ENCODE measurements around the gene MRC2. TPM values are rescaled to one million over a fixed set of nuclear protein-coding genes. Genes with fewer than 3 reads are reported as not detected.
"Not testable (repeated sequence)": the region's sequence is repeated elsewhere in the genome, so short reads cannot be mapped to it uniquely, and the experiment has no call there.

MRC2 gene
- total and polyA plus RNA-seq, 2 experiments from 2014 or later, result 104 to 121 TPM

DNA sequence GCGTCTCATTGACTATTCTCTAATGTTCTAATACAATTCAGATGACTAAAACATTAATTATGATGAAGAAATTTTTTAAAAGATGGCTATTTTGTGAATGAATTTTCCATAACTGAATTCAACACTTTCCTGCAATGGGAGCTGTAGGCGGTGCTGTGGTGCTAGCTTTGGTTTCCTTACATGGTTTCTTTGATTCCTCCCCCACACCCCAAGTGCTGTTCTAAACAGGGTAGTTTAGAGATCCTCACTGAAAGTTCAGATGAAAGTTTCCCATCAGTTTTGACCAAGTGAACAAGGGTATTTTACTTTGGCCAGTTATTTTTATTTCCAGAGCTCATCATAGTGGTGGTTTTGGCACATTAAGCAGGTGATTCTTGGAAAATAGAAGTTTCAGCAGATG, 26.0 kb upstream of the MRC2 start:
- no peak overlapping the region for H3K4me3 ChIP-seq

DNA sequence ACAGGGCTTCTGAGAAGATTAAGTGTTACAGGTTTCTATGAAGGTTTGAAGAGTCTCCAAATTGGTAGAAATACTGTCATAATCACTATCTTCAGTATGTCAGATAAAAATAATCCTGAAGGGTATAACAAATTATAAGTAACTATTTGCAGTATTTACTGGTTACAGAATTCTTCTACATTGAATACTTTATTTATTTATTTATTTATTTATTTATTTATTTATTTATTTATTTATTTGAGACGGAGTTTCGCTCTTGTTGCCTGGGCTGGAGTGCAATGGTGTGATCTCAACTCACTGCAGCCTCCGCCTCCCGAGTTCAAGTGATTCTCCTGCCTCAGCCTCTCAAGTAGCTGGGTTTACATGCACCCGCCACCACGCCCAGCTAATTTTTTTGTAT, 23.7 kb upstream of the MRC2 start:
- not testable (repeated sequence) for H3K4me2 ChIP-seq; H3K9me2 ChIP-seq (replicated peaks; ENCODE audit: insufficient read depth); H4K20me1 ChIP-seq (ENCODE audit: insufficient read depth, poor library complexity, severe bottlenecking); H3K9me3 ChIP-seq (ENCODE audit: low read depth); H3K79me2 ChIP-seq; H3K4me3 ChIP-seq; H2AFZ ChIP-seq; H3K4me1 ChIP-seq (ENCODE audit: insufficient read depth); H3K27ac ChIP-seq; H3K36me3 ChIP-seq (replicated peaks; ENCODE audit: insufficient read depth, low read depth); H3K27me3 ChIP-seq; DNase-seq (ENCODE audit: low spot score)
- WGBS (ENCODE audit: low lambda C conversion rate, missing lambda C conversion rate), result 99% methylated on average over 6 of the region's 6 CpGs

More for the DNA sequence above, 26.0 kb upstream of the MRC2 start:
- WGBS (ENCODE audit: low lambda C conversion rate, missing lambda C conversion rate), result 98% methylated on average over 2 of the region's 2 CpGs
- DNase-seq (ENCODE audit: low spot score), result no peak
- peaks cover 3% of the 10 kb centered on the region for H4K20me1 ChIP-seq (ENCODE audit: insufficient read depth, poor library complexity, severe bottlenecking)
- no peaks in the 10 kb centered on the region for H3K9me3 ChIP-seq (ENCODE audit: low read depth)
- no peak overlapping the region for H2AFZ ChIP-seq
- H3K9me2 ChIP-seq (replicated peaks; ENCODE audit: insufficient read depth), result no peaks in the 10 kb centered on the region
- H3K27me3 ChIP-seq, result no peaks in the 10 kb centered on the region
- no peak overlapping the region for H3K27ac ChIP-seq
- H3K79me2 ChIP-seq, result peaks cover 6% of the 10 kb centered on the region
- TF ChIP-seq, protein P1, sequence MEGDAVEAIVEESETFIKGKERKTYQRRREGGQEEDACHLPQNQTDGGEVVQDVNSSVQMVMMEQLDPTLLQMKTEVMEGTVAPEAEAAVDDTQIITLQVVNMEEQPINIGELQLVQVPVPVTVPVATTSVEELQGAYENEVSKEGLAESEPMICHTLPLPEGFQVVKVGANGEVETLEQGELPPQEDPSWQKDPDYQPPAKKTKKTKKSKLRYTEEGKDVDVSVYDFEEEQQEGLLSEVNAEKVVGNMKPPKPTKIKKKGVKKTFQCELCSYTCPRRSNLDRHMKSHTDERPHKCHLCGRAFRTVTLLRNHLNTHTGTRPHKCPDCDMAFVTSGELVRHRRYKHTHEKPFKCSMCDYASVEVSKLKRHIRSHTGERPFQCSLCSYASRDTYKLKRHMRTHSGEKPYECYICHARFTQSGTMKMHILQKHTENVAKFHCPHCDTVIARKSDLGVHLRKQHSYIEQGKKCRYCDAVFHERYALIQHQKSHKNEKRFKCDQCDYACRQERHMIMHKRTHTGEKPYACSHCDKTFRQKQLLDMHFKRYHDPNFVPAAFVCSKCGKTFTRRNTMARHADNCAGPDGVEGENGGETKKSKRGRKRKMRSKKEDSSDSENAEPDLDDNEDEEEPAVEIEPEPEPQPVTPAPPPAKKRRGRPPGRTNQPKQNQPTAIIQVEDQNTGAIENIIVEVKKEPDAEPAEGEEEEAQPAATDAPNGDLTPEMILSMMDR (IDR thresholded peaks at IDR 0.05; ENCODE audit: poor library complexity), result no peak
- TF ChIP-seq EZH2 (IDR thresholded peaks at IDR 0.05; ENCODE audit: borderline replicate concordance) (no peak), EZH2phosphoT487 (IDR thresholded peaks at IDR 0.05; ENCODE audit: low read depth, severe bottlenecking, unreplicated experiment) (no peak)
- H3K4me1 ChIP-seq (ENCODE audit: insufficient read depth), result no peaks in the 10 kb centered on the region
- H3K4me2 ChIP-seq, result no peak overlapping the region
- peaks cover 9% of the 10 kb centered on the region for H3K36me3 ChIP-seq (replicated peaks; ENCODE audit: insufficient read depth, low read depth)

DNA sequence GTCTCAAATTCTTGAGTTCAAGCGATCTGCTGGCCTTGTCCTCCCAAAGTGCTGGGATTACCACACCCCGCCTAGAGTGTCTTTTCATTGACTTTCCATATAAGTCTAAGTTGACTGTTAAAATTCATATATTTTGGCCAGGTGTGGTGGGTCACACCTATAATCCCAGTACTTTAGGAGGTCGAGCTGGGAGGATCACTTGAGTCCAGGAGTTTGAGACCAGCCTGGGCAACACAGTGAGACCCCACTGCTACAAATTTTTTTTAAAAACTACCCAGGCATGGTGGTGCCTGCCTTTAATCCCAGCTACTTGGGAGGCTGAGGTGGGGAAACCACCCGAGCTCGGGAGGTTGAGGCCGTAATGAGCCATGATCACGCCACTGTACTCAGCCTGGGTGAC, 21.9 kb upstream of the MRC2 start:
- H3K27ac ChIP-seq, result no peak overlapping the region
- no peak overlapping the region for H3K4me2 ChIP-seq
- DNase-seq (ENCODE audit: low spot score), result no peak
- no peaks in the 10 kb centered on the region for H3K9me3 ChIP-seq (ENCODE audit: low read depth)
- no peak overlapping the region for H3K4me3 ChIP-seq
- no peaks in the 10 kb centered on the region for H4K20me1 ChIP-seq (ENCODE audit: insufficient read depth, poor library complexity, severe bottlenecking)
- H3K79me2 ChIP-seq, result peaks cover 6% of the 10 kb centered on the region
- 97% methylated on average over 7 of the region's 7 CpGs for whole genome bisulfite sequencing (ENCODE audit: low lambda C conversion rate, missing lambda C conversion rate)
- no peak overlapping the region for H2AFZ ChIP-seq
- H3K9me2 ChIP-seq (replicated peaks; ENCODE audit: insufficient read depth), result no peaks in the 10 kb centered on the region
- no peaks in the 10 kb centered on the region for H3K27me3 ChIP-seq
- TF ChIP-seq EZH2 (IDR thresholded peaks at IDR 0.05; ENCODE audit: borderline replicate concordance), result no peak
- TF ChIP-seq, protein P1 (IDR thresholded peaks at IDR 0.05; ENCODE audit: poor library complexity), result no peak
- TF ChIP-seq EZH2phosphoT487 (IDR thresholded peaks at IDR 0.05; ENCODE audit: low read depth, severe bottlenecking, unreplicated experiment), result no peak
- H3K4me1 ChIP-seq (ENCODE audit: insufficient read depth), result no peaks in the 10 kb centered on the region
- no peaks in the 10 kb centered on the region for H3K36me3 ChIP-seq (replicated peaks; ENCODE audit: insufficient read depth, low read depth)

DNA sequence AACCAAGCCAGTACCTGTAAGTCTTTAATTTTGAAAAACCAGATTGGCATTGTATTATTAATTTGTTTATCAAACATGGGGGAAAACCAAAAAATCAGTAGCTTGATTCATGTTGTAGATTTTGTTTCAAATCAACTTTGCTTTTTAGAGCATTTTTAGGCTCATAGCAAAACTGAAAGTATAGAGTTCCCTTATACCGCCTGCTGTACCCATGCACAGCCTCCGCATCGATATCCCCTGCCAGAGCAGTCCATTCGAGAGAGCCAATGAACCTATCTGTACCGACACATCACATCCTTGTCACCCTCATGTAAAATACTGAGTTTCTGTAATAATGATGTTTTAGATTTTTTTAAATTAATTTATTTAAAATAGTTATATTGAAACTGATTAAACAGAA, 16.2 kb upstream of the MRC2 start:
- no peaks in the 10 kb centered on the region for H3K9me2 ChIP-seq (replicated peaks; ENCODE audit: insufficient read depth)
- H3K79me2 ChIP-seq, result no peaks in the 10 kb centered on the region
- H2AFZ ChIP-seq, result no peak overlapping the region
- H3K4me3 ChIP-seq, result no peak overlapping the region
- H3K9me3 ChIP-seq (ENCODE audit: low read depth), result no peaks in the 10 kb centered on the region
- no peak for DNase-seq (ENCODE audit: low spot score)
- no peaks in the 10 kb centered on the region for H3K27me3 ChIP-seq
- no peak overlapping the region for H3K4me2 ChIP-seq
- no peaks in the 10 kb centered on the region for H4K20me1 ChIP-seq (ENCODE audit: insufficient read depth, poor library complexity, severe bottlenecking)
- H3K4me1 ChIP-seq (ENCODE audit: insufficient read depth), result no peaks in the 10 kb centered on the region
- TF ChIP-seq, protein P1 (IDR thresholded peaks at IDR 0.05; ENCODE audit: poor library complexity), result no peak
- TF ChIP-seq EZH2 (IDR thresholded peaks at IDR 0.05; ENCODE audit: borderline replicate concordance), result no peak
- TF ChIP-seq EZH2phosphoT487 (IDR thresholded peaks at IDR 0.05; ENCODE audit: low read depth, severe bottlenecking, unreplicated experiment), result no peak
- no peaks in the 10 kb centered on the region for H3K36me3 ChIP-seq (replicated peaks; ENCODE audit: insufficient read depth, low read depth)
- no peak overlapping the region for H3K27ac ChIP-seq
- WGBS (ENCODE audit: low lambda C conversion rate, missing lambda C conversion rate), result 99% methylated on average over 5 of the region's 5 CpGs

All from hepatocyte (in vitro differentiated cells).